ENCODE results near the gene LYRM9.
A peak's percentile ranks its signal among the peaks of the same experiment; 100 is the strongest.

The LYRM9 gene

GRCh38 chr17:27915709-27916108, 22.5 kb upstream of the LYRM9 start (continued):
- TF ChIP-seq ZNF473 (tag by site-specific recombination; IDR thresholded peaks at IDR 0.05) (no peak), GFI1B (tag by site-specific recombination; IDR thresholded peaks at IDR 0.05) (peak; percentile 71; the same call in 1 of the 2 replicates), ZNF560 (tag by site-specific recombination; IDR thresholded peaks at IDR 0.05; ENCODE audit: borderline replicate concordance) (no peak), ZSCAN4 (tag by site-specific recombination; IDR thresholded peaks at IDR 0.05) (no peak), KLF17 (tag by site-specific recombination; IDR thresholded peaks at IDR 0.05) (no peak), ZNF768 (tag by site-specific recombination; IDR thresholded peaks at IDR 0.05) (no peak), ZNF266 (tag by site-specific recombination; IDR thresholded peaks at IDR 0.05; ENCODE audit: low read depth) (no peak), WT1 (tag by site-specific recombination; IDR thresholded peaks at IDR 0.05) (peak; percentile 79), IKZF3 (tag by site-specific recombination; IDR thresholded peaks at IDR 0.05) (peak; percentile 93), GLIS1 (tag by site-specific recombination; IDR thresholded peaks at IDR 0.05) (peak; percentile 84), ZNF654 (tag by site-specific recombination; IDR thresholded peaks at IDR 0.05; ENCODE audit: low read depth) (no peak), ZNF76 (tag by site-specific recombination; IDR thresholded peaks at IDR 0.05; ENCODE audit: borderline replicate concordance, low read depth) (peak; percentile 19; the same call in 1 of the 2 replicates), ZNF645 (tag by site-specific recombination; IDR thresholded peaks at IDR 0.05) (no peak), ZBTB10 (tag by site-specific recombination; IDR thresholded peaks at IDR 0.05) (no peak), ZNF184 (tag by site-specific recombination; IDR thresholded peaks at IDR 0.05) (no peak), ZFP41 (tag by site-specific recombination; IDR thresholded peaks at IDR 0.05; ENCODE audit: borderline replicate concordance) (no peak), ZNF791 (tag by site-specific recombination; IDR thresholded peaks at IDR 0.05) (no peak), ZNF362 (tag by site-specific recombination; IDR thresholded peaks at IDR 0.05) (no peak), RBAK (tag by site-specific recombination; IDR thresholded peaks at IDR 0.05) (no peak), ZNF223 (tag by site-specific recombination; IDR thresholded peaks at IDR 0.05) (no peak), PRDM10 (tag by site-specific recombination; IDR thresholded peaks at IDR 0.05) (no peak), KLF8 (tag by site-specific recombination; IDR thresholded peaks at IDR 0.05) (no peak), ZEB2 (tag by site-specific recombination; IDR thresholded peaks at IDR 0.05) (peak; percentile 63; the same call in 1 of the 2 replicates), ZBTB6 (tag by site-specific recombination; IDR thresholded peaks at IDR 0.05) (no peak), PRDM6 (tag by site-specific recombination; IDR thresholded peaks at IDR 0.05) (peak; percentile 62), ZNF701 (tag by site-specific recombination; IDR thresholded peaks at IDR 0.05) (no peak), ZNF140 (tag by site-specific recombination; IDR thresholded peaks at IDR 0.05) (no peak)

Measured in HEK293 (cell line).